Measurements from ENCODE around the gene SESTD1. TPM values are rescaled to one million over a fixed set of nuclear protein-coding genes. Genes with fewer than 3 reads are reported as not detected.
A peak's percentile ranks its signal among the peaks of the same experiment; 100 is the strongest.

Gene SESTD1
- total and polyA plus RNA-seq, 2 of the 4 experiments (the other 2 are of a cell fraction): 8.4 to 12.7 TPM

DNA sequence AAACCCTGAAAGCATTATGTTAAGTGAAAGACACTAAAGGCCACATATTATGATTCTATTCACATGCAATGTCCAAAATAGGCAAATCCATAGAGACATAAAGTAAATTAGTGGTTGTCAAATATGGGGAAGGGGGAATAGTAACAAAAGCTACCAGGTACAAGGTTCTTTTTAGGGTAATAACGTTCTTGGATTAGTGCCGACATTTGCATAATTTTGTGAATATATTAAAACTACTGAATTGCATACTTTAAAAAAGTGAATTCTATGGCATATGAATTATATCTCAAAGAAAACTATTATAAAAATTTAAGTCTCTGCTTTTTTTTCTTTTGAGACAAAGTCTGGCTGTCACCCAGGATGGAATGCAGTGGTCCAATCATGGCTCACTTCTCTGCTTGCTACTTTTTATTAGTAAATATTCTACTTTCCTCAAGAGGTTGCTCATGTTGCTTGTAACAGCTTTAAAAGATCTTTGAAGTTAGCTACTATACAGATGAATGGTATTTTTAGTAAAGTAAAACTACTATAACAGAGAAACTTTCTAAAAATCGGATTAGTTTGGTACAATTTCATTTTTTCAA, 2.5 kb downstream of the SESTD1 start:
- TF ChIP-seq POLR2A (IDR thresholded peaks at IDR 0.05; ENCODE audit: low read depth, low read length): no peak
- TF ChIP-seq MAFK (IDR thresholded peaks at IDR 0.05; ENCODE audit: low read depth, low read length): peak; percentile 79
- no peak for TF ChIP-seq NFE2L2 (IDR thresholded peaks at IDR 0.05; ENCODE audit: low read depth, low read length)
- TF ChIP-seq, protein P1, sequence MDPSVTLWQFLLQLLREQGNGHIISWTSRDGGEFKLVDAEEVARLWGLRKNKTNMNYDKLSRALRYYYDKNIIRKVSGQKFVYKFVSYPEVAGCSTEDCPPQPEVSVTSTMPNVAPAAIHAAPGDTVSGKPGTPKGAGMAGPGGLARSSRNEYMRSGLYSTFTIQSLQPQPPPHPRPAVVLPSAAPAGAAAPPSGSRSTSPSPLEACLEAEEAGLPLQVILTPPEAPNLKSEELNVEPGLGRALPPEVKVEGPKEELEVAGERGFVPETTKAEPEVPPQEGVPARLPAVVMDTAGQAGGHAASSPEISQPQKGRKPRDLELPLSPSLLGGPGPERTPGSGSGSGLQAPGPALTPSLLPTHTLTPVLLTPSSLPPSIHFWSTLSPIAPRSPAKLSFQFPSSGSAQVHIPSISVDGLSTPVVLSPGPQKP (IDR thresholded peaks at IDR 0.05; ENCODE audit: borderline replicate concordance, low read depth, low read length): no peak
- no peak for TF ChIP-seq CHD1 (IDR thresholded peaks at IDR 0.05; ENCODE audit: low read depth, low read length)
- H4K8ac ChIP-seq (ENCODE audit: low read depth in 2 of 2, low read length in 2 of 2): no peak overlapping the region
- BruUV-seq (replicated peaks): no TSS peak
- H2BK5ac ChIP-seq (ENCODE audit: low read depth, low read length, poor library complexity, severe bottlenecking): no peak overlapping the region
- H3K9me3 ChIP-seq (ENCODE audit: control insufficient read depth, insufficient read depth, low read length): no peaks in the 10 kb centered on the region
- ATAC-seq (ENCODE audit: low read depth): no peak
- no peak overlapping the region for H2AFZ ChIP-seq (replicated peaks; ENCODE audit: low read length, poor library complexity)
- no peaks in the 10 kb centered on the region for H3K9me1 ChIP-seq (ENCODE audit: insufficient read depth, low read length)
- H2BK15ac ChIP-seq (ENCODE audit: low read depth, low read length): no peak overlapping the region
- no peak overlapping the region for H3K23ac ChIP-seq (ENCODE audit: low read depth, low read length)
- intact Hi-C loops (cut with micrococcal nuclease) (loop anchor here (5.0 kb wide), 1 partner anchor 80 kb away; no protein-coding TSS in a partner anchor), in situ Hi-C loops (cut with MboI; ENCODE audit: low sequenced_read_pairs) (no loop called here), dilution Hi-C loops (cut with HindIII; ENCODE audit: low sequenced_read_pairs, unreplicated experiment) (no loop called here)
- no peak overlapping the region for H2BK120ac ChIP-seq (ENCODE audit: low read depth, low read length)
- no peak overlapping the region for H3K4me2 ChIP-seq (ENCODE audit: low read depth, low read length)
- peaks cover 2% of the 10 kb centered on the region for H3K4me1 ChIP-seq (ENCODE audit: control insufficient read depth, insufficient read depth, low read length)
- no peaks in the 10 kb centered on the region for H3K36me3 ChIP-seq (ENCODE audit: control insufficient read depth, insufficient read depth, low read length)
- no peak overlapping the region for H2AK9ac ChIP-seq (replicated peaks; ENCODE audit: low read depth, low read length, poor library complexity)
- POLR2A ChIA-PET (ENCODE audit: unreplicated experiment): no interaction called here
- no CpG with 5 or more reads among the region's 3 CpGs for WGBS, 2 experiments (ENCODE audit: extremely low coverage in 2 of 2, insufficient read length in 1 of 2)
- CTCF ChIA-PET: interaction anchor here (1.5 kb wide), 1 partner anchor 9 kb away, joined by 5 read pairs; no protein-coding TSS in a partner anchor
- H3K18ac ChIP-seq (ENCODE audit: low read depth, low read length): no peak overlapping the region
- H3K14ac ChIP-seq (replicated peaks; ENCODE audit: low read depth, low read length): no peak overlapping the region
- no peak overlapping the region for H4K91ac ChIP-seq (ENCODE audit: insufficient read depth, low read depth, low read length)
- H3K4ac ChIP-seq (ENCODE audit: low read depth, low read length): no peak overlapping the region
- DNase-seq: no peak
- H2BK20ac ChIP-seq (ENCODE audit: low read depth, low read length): no peak overlapping the region
- H4K5ac ChIP-seq (ENCODE audit: low read depth, low read length): no peak overlapping the region
- H3K27ac ChIP-seq (ENCODE audit: insufficient read depth, low read length): no peak overlapping the region
- no peaks in the 10 kb centered on the region for H3K27me3 ChIP-seq (ENCODE audit: control insufficient read depth, insufficient read depth, low read length)
- H3K56ac ChIP-seq (ENCODE audit: extremely low read depth, insufficient read depth, low read length): no peak overlapping the region
- H2AK5ac ChIP-seq (ENCODE audit: low read depth, low read length): no peak overlapping the region
- no peak overlapping the region for H3K4me3 ChIP-seq (ENCODE audit: insufficient read depth, low read depth, low read length)
- H3K9ac ChIP-seq (ENCODE audit: low read depth, low read length): no peak overlapping the region
- peaks cover 6 to 22% of the 10 kb centered on the region in 2 experiments; a peak in 3 of 4 replicates for H3K79me1 ChIP-seq (ENCODE audit: low read depth in 1 of 2, low read length in 2 of 2)
- H4K20me1 ChIP-seq (ENCODE audit: insufficient read depth, low read length): no peaks in the 10 kb centered on the region; the same call in 1 of the 2 replicates
